GM18951 (cell line): ENCODE results near the gene NMNAT1.
A peak's percentile ranks its signal among the peaks of the same experiment; 100 is the strongest.
"Not testable (repeated sequence)": the region's sequence is repeated elsewhere in the genome, so short reads cannot be mapped to it uniquely, and the experiment has no call there.

ENCODE experiments used
- POLR2A ChIP-seq: IDR thresholded peaks from 4 replicates; pipeline ENCODE4 v1.6.1; 2011; ENCODE audit warnings: mild to moderate bottlenecking; ENCODE audit not compliant: insufficient read length, insufficient read depth; ENCODE audit errors: extremely low read depth
- in situ Hi-C: fragments of 300-500 bp; cut with MboI; formaldehyde crosslinking; loops from one replicate; pipeline ENCODE4 v1.12.0; 2022; ENCODE audit warnings: low sequenced_read_pairs, mixed read lengths, inconsistent platforms; ENCODE audit not compliant: unreplicated experiment

The NMNAT1 gene

GRCh38 chr1:10001016-10001665, 57.9 kb downstream of the NMNAT1 start:
- in situ Hi-C loops: no loop called here

GRCh38 chr1:10005248-10005647, 62.0 kb downstream of the NMNAT1 start:
- in situ Hi-C loops: not testable (repeated sequence)

More at GRCh38 chr1:10001016-10001665, 57.9 kb downstream of the NMNAT1 start:
- TF ChIP-seq POLR2A: no peak

DNA sequence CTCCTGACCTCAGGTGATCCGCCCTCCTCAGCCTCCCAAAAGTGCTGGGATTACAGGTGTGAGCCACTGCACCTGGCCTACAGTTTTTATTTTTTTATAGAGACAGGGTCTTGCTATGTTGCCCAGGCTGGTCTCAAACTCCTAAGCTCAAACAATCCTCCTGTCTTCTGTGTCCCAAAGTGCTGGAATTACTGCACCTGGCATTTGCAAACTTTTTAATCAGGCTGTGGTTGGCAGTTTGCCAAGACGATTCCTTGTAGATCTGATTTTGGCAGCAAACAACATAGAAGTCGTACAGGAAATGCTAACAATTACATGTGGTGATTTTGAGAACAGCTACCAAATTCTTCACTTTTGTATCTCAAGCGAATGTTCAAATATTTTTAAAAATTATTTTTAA, 63.9 kb downstream of the NMNAT1 start:
- TF ChIP-seq POLR2A: no peak
- in situ Hi-C loops: no loop called here

DNA sequence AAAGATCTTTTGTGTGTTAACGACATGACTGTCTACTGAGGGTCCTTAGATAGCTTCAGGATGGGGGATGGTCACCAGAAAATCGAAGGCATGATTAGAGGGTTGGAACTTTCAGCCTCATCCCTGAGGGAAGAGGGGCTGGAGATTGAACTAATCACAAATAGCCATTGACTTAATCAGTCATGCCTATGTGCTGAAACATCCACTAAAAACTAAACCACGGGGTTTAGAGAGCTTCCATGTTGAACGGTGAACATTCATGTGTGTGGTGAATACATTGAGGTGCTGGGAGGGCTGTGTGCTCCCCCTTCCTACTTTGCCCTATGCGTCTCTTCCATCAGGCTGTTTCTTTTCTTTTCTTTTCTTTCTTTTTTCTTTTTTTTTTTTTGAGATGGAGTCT, 70.7 kb downstream of the NMNAT1 start:
- TF ChIP-seq POLR2A: no peak
- in situ Hi-C loops: no loop called here

GRCh38 chr1:10019561-10019960, 76.3 kb downstream of the NMNAT1 start:
- in situ Hi-C loops: no loop called here
- TF ChIP-seq POLR2A: no peak

DNA sequence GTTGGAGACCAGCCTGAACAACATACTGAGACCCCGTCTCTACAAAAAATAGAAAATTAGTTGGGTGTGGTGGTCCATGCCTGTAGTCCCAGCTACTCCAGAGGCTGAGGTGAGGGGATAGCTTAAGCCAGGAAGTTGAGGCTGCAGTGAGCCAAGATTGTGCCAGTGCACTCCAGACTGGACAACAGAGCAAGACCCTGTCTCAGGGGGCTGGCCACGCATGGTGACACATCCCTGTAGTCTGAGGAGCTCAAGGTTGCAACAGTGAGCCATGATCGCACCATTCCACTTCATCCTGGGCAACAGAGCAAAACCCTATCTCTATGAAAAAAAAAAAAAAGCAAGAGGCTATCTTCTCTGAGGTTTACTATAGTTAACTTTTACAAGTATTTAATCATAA, 76.8 kb downstream of the NMNAT1 start:
- in situ Hi-C loops: no loop called here
- no peak for TF ChIP-seq POLR2A

DNA sequence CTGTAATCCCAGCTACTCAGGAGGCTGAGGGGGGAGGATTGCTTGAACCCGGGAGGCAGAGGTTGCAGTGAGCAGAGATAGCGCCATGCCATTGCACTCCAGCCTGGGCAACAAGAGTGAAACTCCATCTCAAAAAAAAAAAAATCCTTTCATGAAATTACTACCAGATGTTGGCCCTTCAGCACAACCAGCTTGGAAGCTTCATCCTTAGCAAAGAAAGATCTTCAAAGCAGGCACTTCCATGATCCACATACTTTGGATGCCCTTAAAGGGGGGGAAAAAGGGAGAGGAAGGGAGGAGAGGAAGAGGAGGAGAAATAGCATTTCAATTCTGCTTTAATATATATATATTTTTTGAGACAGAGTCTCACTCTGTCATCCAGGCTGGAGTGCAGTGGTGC, 77.4 kb downstream of the NMNAT1 start:
- in situ Hi-C loops: not testable (repeated sequence)

DNA sequence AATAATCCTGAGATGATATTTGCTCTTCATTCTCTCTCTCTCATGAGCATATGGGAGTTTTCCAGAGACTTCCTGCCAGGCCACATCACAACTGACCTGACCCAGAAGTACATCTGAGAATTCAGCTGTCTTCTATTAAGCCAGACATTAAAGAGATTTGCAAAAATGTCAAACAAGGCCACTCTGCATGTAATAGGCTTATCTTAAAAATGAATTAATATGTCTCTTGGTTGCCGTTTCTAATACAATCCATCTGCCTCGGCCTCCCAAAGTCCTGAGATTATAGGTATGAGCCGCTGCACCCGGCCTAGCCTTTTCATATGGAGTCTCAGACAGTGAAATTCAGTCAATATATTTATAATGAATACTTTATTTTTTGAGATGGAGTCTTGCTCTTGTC, 78.7 kb downstream of the NMNAT1 start:
- in situ Hi-C loops: not testable (repeated sequence)

DNA sequence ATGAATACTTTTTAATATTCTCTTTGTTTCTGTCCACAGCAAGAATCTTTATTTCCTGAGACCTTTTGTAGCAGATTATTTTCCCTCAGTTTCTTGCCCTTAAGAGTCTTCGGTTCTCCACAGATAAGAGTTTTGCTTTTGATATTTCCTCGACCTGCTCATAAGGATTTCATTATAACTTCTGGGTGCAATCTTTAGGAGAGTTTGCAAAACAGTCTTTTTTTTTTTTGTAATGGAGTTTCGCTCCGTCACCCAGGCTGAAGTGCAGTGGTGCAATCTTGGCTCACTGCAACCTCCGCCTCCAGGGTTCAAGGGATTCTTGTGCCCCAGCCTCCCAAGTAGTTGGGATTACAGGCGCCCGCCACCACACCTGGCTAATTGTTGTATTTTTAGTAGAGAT, 79.4 kb downstream of the NMNAT1 start:
- in situ Hi-C loops: no loop called here
- TF ChIP-seq POLR2A: no peak

DNA sequence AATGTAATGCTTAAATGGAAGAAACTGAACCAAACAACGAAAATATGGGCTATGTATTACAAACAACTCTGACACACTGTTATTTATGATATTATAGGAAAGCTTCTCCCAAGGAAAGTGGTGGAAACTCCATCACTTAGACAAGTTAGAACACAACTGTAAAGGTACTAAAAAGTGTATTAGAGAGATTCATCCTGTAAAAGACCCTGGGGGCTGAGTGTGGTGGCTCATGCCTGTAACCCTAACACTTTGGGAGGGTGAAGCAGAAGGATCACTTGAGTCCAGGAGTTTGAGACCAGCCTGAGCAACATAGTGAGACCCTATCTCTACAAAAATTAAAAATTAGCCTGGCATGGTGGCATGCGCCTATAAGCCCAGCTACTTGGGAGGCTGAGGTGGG, 82.1 kb downstream of the NMNAT1 start:
- in situ Hi-C loops: no loop called here
- no peak for TF ChIP-seq POLR2A

DNA sequence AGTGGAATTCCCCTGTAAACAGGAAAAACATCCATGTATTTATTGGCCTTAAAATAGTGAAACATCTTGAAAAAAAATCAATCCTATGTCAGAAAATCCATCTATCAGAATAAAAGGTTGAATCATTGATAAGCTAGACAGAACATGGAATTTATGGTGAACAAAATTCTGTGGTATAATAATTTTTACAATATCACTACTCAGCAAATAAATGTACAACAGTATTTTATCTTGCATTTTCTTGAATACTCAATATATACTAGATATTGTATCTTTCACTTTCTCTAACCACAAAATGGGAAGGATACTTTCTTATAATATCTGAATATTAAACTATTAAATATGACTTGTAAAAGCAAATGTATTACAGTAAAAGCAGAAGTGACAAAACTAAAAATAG, 83.8 kb downstream of the NMNAT1 start:
- in situ Hi-C loops: no loop called here
- no peak for TF ChIP-seq POLR2A

GRCh38 chr1:10028956-10029500, 85.8 kb downstream of the NMNAT1 start:
- in situ Hi-C loops: not testable (repeated sequence)

- in situ Hi-C loops: no loop called here
- TF ChIP-seq POLR2A: no peak
Measured at GRCh38 chr1:10031461-10031860, 88.2 kb downstream of the NMNAT1 start.

DNA sequence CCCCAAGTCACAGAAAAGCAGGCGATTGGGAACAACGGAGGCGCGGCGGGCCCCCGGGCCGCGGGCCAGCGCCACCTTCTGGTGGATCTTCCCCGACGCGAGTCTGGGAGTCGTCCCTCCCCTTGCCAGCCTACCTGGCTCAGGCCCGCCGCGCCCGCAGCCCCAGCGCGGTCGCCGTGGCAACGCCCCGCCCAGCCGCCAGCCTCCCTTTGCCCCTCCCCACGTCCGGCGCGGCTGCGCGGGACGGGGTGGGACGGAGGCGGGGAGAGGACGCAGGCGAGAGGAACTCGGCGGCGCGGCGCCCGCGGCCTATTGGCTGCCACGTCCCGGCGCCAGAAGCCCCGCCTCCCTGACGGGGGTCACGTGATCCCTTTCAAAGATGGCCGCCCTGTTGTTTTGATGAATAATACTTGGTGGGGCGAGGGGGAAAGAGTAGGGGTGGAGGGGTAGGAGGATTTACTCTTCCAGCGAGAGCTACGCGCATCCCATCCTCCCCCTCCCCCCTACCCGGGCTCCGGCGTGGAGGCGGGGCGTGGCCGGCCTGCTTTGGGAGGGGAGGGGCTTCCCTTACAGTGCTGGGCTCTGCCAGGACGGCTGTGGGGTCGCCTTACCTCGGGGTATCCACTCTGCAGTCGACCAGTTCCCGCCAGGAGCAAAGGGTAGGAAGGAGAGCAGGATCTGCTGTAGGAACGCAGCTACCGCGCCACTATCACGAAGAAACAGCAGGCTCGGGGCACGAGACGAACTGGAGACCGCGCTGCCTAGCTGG, 89.5 kb downstream of the NMNAT1 start, which contains the start of gene UBE4B:
TSS of gene UBE4B (plus strand) at position 369 of the 769 bp plus-strand sequence. CDS start 713 bp downstream, outside the sequence.
- in situ Hi-C loops: no loop called here
- peak; percentile 67 for TF ChIP-seq POLR2A
